Sigmoid colon (tissue), 4 donors: ENCODE data around the gene MED23.

Source experiments
- EP300 ChIP-seq, 4 donors: sonication (generic); formaldehyde crosslinking; IDR thresholded peaks; one replicate each; pipeline ENCODE4 v1.6.1; 2017; ENCODE audit warnings: antibody characterized with exemption in 4 of 4
- POLR2A ChIP-seq, 2 donors: fragments of 450-650 bp; IDR thresholded peaks; one replicate each; pipeline ENCODE4 v1.6.1; 2016; ENCODE audit warnings: antibody characterized with exemption in 2 of 2, mild to moderate bottlenecking in 2 of 2, moderate library complexity in 2 of 2
- POLR2AphosphoS5 ChIP-seq, 4 donors: sonication (generic); formaldehyde crosslinking; IDR thresholded peaks; one replicate each; pipeline ENCODE4 v1.6.1; 2017; ENCODE audit warnings: antibody characterized with exemption in 4 of 4
- TF ChIP-seq, protein P1 (sequence below), 4 experiments: fragments of 450-650 bp in 3 of 4; fragments of 200-600 bp in 1 of 4; IDR thresholded peaks; one replicate each; pipeline ENCODE4 v1.5.1; 2016 to 2019; ENCODE audit warnings: antibody characterized with exemption in 4 of 4, mild to moderate bottlenecking in 3 of 4, moderate library complexity in 2 of 4

DNA sequence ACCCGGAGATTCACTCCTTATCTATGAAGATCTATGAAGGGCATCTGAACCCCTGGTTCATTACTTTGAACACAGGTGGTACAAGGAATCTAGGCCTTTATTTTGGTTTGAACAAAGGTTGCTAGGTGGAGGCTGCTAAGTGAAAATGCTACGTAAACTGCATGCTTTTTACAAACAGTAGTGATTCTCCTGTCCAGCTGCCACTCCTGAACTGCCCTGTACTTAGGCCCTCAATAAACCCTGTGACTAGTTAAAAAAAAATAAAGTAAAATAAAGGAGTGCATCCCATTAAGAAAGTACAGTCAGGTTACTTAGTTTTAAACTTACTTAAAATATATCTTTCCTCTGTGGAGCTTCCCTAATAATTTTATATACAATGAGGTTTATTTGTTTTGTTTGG lies 82.7 kb downstream of the MED23 start:
- no peak for TF ChIP-seq EP300 (IDR thresholded peaks at IDR 0.05)
- TF ChIP-seq, protein P1, sequence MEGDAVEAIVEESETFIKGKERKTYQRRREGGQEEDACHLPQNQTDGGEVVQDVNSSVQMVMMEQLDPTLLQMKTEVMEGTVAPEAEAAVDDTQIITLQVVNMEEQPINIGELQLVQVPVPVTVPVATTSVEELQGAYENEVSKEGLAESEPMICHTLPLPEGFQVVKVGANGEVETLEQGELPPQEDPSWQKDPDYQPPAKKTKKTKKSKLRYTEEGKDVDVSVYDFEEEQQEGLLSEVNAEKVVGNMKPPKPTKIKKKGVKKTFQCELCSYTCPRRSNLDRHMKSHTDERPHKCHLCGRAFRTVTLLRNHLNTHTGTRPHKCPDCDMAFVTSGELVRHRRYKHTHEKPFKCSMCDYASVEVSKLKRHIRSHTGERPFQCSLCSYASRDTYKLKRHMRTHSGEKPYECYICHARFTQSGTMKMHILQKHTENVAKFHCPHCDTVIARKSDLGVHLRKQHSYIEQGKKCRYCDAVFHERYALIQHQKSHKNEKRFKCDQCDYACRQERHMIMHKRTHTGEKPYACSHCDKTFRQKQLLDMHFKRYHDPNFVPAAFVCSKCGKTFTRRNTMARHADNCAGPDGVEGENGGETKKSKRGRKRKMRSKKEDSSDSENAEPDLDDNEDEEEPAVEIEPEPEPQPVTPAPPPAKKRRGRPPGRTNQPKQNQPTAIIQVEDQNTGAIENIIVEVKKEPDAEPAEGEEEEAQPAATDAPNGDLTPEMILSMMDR (IDR thresholded peaks at IDR 0.05), result no peak
- no peak for TF ChIP-seq POLR2A (IDR thresholded peaks at IDR 0.05)
- no peak for TF ChIP-seq POLR2AphosphoS5 (IDR thresholded peaks at IDR 0.05)
